Heart right ventricle (tissue), 16 donors: ENCODE results near the gene WDR49. TPM values are rescaled to one million over a fixed set of nuclear protein-coding genes. Genes with fewer than 3 reads are reported as not detected.

Source experiments
- ATAC-seq, 8 donors: fragments of 200-7000 bp; cut with Tn5 transposase; one replicate each; pipeline ENCODE4 v1.9.1; 2020; ENCODE audit warnings: mild to moderate bottlenecking in 8 of 8, moderate library complexity in 8 of 8, moderate number of reproducible peaks in 1 of 8
- DNase-seq, 2 donors: peaks; one replicate each; pipeline ENCODE4 v3.0.0-alpha.2; 2020
- H3K27ac ChIP-seq, 10 donors: fragments of 200-600 bp; sonication (generic) in 2 of 10; one replicate each; pipeline versions ENCODE4 v1.5.0 to v1.8.0; 2020 to 2022; ENCODE audit warnings: mild to moderate bottlenecking in 3 of 10
- H3K27me3 ChIP-seq, 7 donors: fragments of 200-600 bp; one replicate each; pipeline ENCODE4 v1.8.0; 2021 to 2022; ENCODE audit warnings: mild to moderate bottlenecking in 2 of 7
- H3K36me3 ChIP-seq, 9 donors: fragments of 200-600 bp; sonication (generic) in 1 of 9; one replicate each; pipeline versions ENCODE4 v1.5.0 to v1.8.0; 2020 to 2022; ENCODE audit warnings: mild to moderate bottlenecking in 2 of 9
- H3K4me1 ChIP-seq, 9 donors: fragments of 200-600 bp; sonication (generic) in 1 of 9; one replicate each; pipeline versions ENCODE4 v1.5.0 to v1.8.0; 2020 to 2022; ENCODE audit warnings: mild to moderate bottlenecking in 4 of 9
- H3K4me3 ChIP-seq, 10 donors: fragments of 200-600 bp; sonication (generic) in 2 of 10; one replicate each; pipeline versions ENCODE4 v1.5.0 to v1.8.0; 2020 to 2022; ENCODE audit warnings: mild to moderate bottlenecking in 7 of 10, moderate library complexity in 2 of 10
- H3K9me3 ChIP-seq, 11 donors: fragments of 200-600 bp in 10 of 11; sonication (generic) in 2 of 11; one replicate each; pipeline versions ENCODE4 v1.5.0 to v1.8.0; 2013 to 2022; ENCODE audit warnings: mild to moderate bottlenecking in 2 of 11, control low read depth in 1 of 11, moderate library complexity in 1 of 11
- WGBS, 2 donors: extraction: QIAGEN DNeasy Blood & Tissue Kit; methylation state at CpG; one replicate each; pipeline ENCODE4 v1.1.7; 2013; ENCODE audit warnings: inconsistent platforms in 1 of 2; 5-methylcytosine and 5-hydroxymethylcytosine counted together
- intact Hi-C, 10 donors: fragments of 100-400 bp; cut with DNase I; formaldehyde crosslinking; loops; one replicate each; pipeline versions ENCODE4 v1.11.1 to v1.14.2; 2022
- polyA plus RNA-seq, 2 donors: library from polyadenylated mRNA; stranded (reverse); fragments of 200-250 nt; gene quantifications; one replicate each; pipeline ENCODE4 v1.2.3, GENCODE V29; 2013
- total RNA-seq, 10 donors: library from RNA; stranded (reverse); fragmentation: NEBNext Ultra II Directional in 3 of 10; extraction: Animal tissue kit (Norgen Biotek cat#: 25700) in 3 of 10; gene quantifications; one replicate each; pipeline versions ENCODE4 v1.2.1 to v1.2.4, GENCODE V29; 2021 to 2023
- TF ChIP-seq, protein P1 (sequence below), 9 donors: fragments of 200-600 bp; sonication (generic) in 2 of 9; IDR thresholded peaks; one replicate each; pipeline versions ENCODE4 v1.5.0 to v1.8.0; 2021 to 2022; ENCODE audit warnings: antibody characterized with exemption in 9 of 9, mild to moderate bottlenecking in 5 of 9, moderate library complexity in 1 of 9
- donor health status: Arrhythmogenic right ventricular cardiomyopathy.
- donor health status: ischemic (EF 13 %, LVEDD 7.1; RV severe dilation, severe dysfunction).
- donor health status: healthy with polysubstance abuse.
- donor health status: DM: no; HTN: yes; CAD: no.
- donor health status: DM: no; HTN: no; CAD: no.
- donor health status: ischemic (EF 25% LVEDD 6.9; RV normal size, moderate dysfunction).
- donor health status: ischemic (EF 25% LVEDD 5.7; RV mildly dilated, moderate dysfunction).
- donor health status: healthy.
- donor health status: DM: yes; HTN: yes; CAD: no.
- donor health status: Ischemic cardiomyopathy.
- donor health status: ischemic (EF 35%, LVEDD 5.7; RV mildly dilated, moderate dysfunction).
- donor health status: nonischemic (EF 11% LVEDD 7.7; RV severe dilation, severe dysfunction).
- donor health status: DM: yes; HTN: yes; CAD: no.
- donor health status: PGD.
- donor health status: ischemic (EF 29% LVEDD 5.4; RV normal size, mild dysfunction).
- donor health status: nonischemic (EF 23%, LVEDD 6.1; RV moderate dilation, normal function).

WDR49 gene
- total and polyA plus RNA-seq, 12 donors, result 0.06 to 6.6 (median 2.1) TPM

GRCh38 chr3:167691366-167691765, 37.6 kb upstream of the WDR49 start:
- Histone ChIP-seq H3K4me1 (no peaks in the 10 kb centered on the region), H3K27me3 (no peaks in the 10 kb centered on the region), H3K27ac (no peak overlapping the region), H3K4me3 (no peak overlapping the region), H3K36me3 (peaks cover 0 to 97% (median 13%) of the 10 kb centered on the region in 9 donors), H3K9me3 (no peaks in the 10 kb centered on the region)
- no peak for DNase-seq
- intact Hi-C loops, result no loop called here
- TF ChIP-seq, protein P1, sequence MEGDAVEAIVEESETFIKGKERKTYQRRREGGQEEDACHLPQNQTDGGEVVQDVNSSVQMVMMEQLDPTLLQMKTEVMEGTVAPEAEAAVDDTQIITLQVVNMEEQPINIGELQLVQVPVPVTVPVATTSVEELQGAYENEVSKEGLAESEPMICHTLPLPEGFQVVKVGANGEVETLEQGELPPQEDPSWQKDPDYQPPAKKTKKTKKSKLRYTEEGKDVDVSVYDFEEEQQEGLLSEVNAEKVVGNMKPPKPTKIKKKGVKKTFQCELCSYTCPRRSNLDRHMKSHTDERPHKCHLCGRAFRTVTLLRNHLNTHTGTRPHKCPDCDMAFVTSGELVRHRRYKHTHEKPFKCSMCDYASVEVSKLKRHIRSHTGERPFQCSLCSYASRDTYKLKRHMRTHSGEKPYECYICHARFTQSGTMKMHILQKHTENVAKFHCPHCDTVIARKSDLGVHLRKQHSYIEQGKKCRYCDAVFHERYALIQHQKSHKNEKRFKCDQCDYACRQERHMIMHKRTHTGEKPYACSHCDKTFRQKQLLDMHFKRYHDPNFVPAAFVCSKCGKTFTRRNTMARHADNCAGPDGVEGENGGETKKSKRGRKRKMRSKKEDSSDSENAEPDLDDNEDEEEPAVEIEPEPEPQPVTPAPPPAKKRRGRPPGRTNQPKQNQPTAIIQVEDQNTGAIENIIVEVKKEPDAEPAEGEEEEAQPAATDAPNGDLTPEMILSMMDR (IDR thresholded peaks at IDR 0.05), result no peak
- ATAC-seq, result no peak
- 59 to 70% methylated on average over 3 of the region's 3 CpGs for WGBS, 2 donors

GRCh38 chr3:167684388-167684993, 30.7 kb upstream of the WDR49 start:
- TF ChIP-seq, protein P1 (IDR thresholded peaks at IDR 0.05), result peak; percentile 62 to 84 (median 79)
- Histone ChIP-seq H3K36me3 (peaks cover 0 to 92% (median 11%) of the 10 kb centered on the region in 9 donors), H3K27ac (no peak overlapping the region), H3K9me3 (no peaks in the 10 kb centered on the region), H3K4me1 (no peaks in the 10 kb centered on the region), H3K27me3 (no peaks in the 10 kb centered on the region), H3K4me3 (no peak overlapping the region)
- intact Hi-C loops, result loop anchor here in 8 of 10 donors (2.0 to 10.0 kb wide), 6 partner anchors 200 to 307 kb away; partner anchors contain the start of gene ZBBX (in 1 of the 8)
- ATAC-seq, result peak in 3 of 8 donors; percentile 50 to 58 (median 55)
- peak in 1 of 2 donors; percentile 63 for DNase-seq

DNA sequence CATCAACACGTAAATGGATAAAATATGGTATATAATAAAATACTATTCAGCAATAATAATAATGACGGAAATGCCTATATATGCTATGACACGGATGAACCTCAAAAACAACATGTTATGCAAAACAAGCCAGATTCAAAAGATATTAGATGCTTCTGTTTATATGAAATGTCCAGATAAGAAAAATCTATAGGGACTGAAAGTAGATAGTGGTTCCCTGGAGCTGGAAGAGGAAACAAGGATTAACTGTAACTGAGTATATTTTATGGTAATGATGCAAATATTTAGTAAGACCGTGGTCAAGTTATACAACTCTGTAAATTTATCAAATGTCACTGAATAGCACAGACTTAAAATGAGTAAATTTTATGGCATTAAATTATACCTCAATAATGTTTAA, 25.8 kb upstream of the WDR49 start:
- 91 to 93% methylated on average over 4 of the region's 4 CpGs for WGBS, 2 donors
- peaks cover 0 to 92% (median 37%) of the 10 kb centered on the region in 9 donors for H3K36me3 ChIP-seq

GRCh38 chr3:167675848-167676247, 22.1 kb upstream of the WDR49 start:
- intact Hi-C loops, result no loop called here
- 96 to 98% methylated on average over 1 of the region's 1 CpG for WGBS, 2 donors
- DNase-seq (no peak), ATAC-seq (no peak)
- Histone ChIP-seq H3K36me3 (peaks cover 0 to 76% (median 30%) of the 10 kb centered on the region in 9 donors), H3K4me3 (no peak overlapping the region), H3K9me3 (peaks cover 0 to 37% (median 12%) of the 10 kb centered on the region in 11 donors), H3K27me3 (no peaks in the 10 kb centered on the region), H3K27ac (no peak overlapping the region), H3K4me1 (no peaks in the 10 kb centered on the region)
- TF ChIP-seq, protein P1 (IDR thresholded peaks at IDR 0.05), result no peak

More for the DNA sequence above, 25.8 kb upstream of the WDR49 start:
- DNase-seq (no peak), ATAC-seq (no peak)
- Histone ChIP-seq H3K27me3 (no peaks in the 10 kb centered on the region), H3K27ac (no peak overlapping the region), H3K4me3 (no peak overlapping the region), H3K9me3 (peaks cover 0 to 23% (median 12%) of the 10 kb centered on the region in 11 donors), H3K4me1 (no peaks in the 10 kb centered on the region)
- intact Hi-C loops, result no loop called here
- TF ChIP-seq, protein P1 (IDR thresholded peaks at IDR 0.05), result no peak
